T-helper 2 cell treated with Interferon-gamma antibody and Interleukin-4, amounts not matched to agents 5 μg/mL and 100 μg/mL, for 36 hours (primary cell): ENCODE measurements around the gene SPEG.

Source experiments
- DNase-seq: peaks from one replicate; pipeline ENCODE4 v3.0.0; 2021; ENCODE audit warnings: low spot score
- H3K27ac Mint-ChIP-seq: one replicate; pipeline ENCODE4 v1.8.0; 2021; ENCODE audit warnings: mild to moderate bottlenecking, mixed read lengths
- H3K27me3 Mint-ChIP-seq: one replicate; pipeline ENCODE4 v1.8.0; 2021; ENCODE audit warnings: low read depth, mixed read lengths
- H3K36me3 Mint-ChIP-seq: one replicate; pipeline ENCODE4 v1.8.0; 2021; ENCODE audit warnings: low read depth, mixed read lengths
- H3K4me1 Mint-ChIP-seq: one replicate; pipeline ENCODE4 v1.8.0; 2021; ENCODE audit warnings: low read depth, mixed read lengths
- H3K4me3 Mint-ChIP-seq: one replicate; pipeline ENCODE4 v1.8.0; 2022; ENCODE audit warnings: mild to moderate bottlenecking, moderate library complexity, mixed read lengths
- H3K9me3 Mint-ChIP-seq: one replicate; pipeline ENCODE4 v1.8.0; 2021; ENCODE audit warnings: mixed read lengths

The SPEG gene

DNA sequence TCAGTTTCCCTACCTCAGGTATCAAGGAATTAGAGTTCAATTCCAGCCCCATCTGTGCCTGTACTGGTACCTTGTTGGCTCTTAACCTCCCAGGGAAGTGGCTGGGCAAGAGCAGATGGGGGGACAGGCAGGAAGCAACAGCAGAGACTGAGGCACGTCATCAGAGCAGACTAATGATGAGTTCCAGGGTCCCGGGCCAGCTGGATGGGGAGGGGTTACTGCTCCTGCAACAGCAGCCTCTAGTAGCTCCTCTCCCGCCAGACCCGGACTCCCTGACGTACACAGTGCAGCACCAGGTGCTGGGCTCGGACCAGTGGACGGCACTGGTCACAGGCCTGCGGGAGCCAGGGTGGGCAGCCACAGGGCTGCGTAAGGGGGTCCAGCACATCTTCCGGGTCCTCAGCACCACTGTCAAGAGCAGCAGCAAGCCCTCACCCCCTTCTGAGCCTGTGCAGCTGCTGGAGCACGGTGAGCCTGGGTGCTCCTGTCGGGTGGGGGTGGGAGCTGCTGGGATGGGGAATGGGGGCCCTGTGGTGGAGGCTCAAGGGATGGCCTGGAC, 38.1 kb downstream of the SPEG start:
- Mint-ChIP-seq H3K27ac (no peak overlapping the region), H3K9me3 (no peaks in the 10 kb centered on the region), H3K27me3 (peaks cover 3% of the 10 kb centered on the region), H3K4me3 (no peak overlapping the region), H3K4me1 (no peaks in the 10 kb centered on the region), H3K36me3 (no peaks in the 10 kb centered on the region)
- no peak for DNase-seq

DNA sequence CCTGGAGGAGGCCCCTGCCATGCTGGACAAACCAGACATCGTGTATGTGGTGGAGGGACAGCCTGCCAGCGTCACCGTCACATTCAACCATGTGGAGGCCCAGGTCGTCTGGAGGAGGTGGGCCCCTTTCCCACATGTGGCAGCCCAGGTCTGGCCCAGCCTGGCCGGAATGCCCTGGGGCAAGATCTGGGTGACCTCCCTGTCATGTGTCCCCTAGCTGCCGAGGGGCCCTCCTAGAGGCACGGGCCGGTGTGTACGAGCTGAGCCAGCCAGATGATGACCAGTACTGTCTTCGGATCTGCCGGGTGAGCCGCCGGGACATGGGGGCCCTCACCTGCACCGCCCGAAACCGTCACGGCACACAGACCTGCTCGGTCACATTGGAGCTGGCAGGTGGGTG, 38.9 kb downstream of the SPEG start:
- Mint-ChIP-seq H3K4me3 (no peak overlapping the region), H3K27me3 (peaks cover 3% of the 10 kb centered on the region), H3K9me3 (no peaks in the 10 kb centered on the region), H3K27ac (no peak overlapping the region), H3K4me1 (no peaks in the 10 kb centered on the region), H3K36me3 (no peaks in the 10 kb centered on the region)
- no peak for DNase-seq

DNA sequence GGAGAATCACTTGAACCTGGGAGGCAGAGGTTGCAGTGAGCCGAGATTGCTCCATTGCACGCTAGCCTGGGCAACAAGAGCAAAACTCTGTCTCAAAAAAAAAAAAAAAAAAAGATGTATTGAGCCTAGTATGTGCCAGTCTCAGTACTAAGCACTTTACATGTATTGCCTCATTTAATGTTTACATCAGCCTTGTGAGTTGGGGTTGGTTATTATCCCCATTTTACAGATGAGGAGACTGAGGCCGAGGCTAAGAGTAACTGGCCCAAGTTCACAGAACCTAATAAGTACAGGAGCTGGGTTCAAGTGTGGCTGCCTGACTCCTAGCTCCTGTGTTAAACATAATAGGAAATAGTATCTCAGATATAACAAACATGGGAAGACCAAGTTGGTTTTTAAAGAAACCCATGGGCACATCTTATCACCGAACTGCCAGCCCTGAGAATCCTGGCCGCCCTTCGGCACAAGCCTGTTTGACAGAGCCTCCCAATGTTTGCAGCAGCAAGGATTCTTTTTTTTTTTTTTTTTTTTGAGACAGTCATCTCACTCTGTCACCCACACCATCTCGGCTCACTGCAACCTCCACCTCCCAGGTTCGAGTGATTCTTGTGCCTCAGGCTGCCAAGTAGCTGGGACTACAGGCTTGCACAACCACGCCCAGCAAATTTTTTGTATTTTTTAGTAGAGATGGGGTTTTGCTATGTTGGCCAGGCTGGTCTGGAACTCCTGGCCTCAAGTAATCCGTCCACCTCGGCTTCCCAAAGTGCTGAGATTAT, 39.8 kb downstream of the SPEG start:
- Mint-ChIP-seq H3K9me3 (no peaks in the 10 kb centered on the region), H3K4me1 (no peaks in the 10 kb centered on the region), H3K4me3 (no peak overlapping the region), H3K36me3 (no peaks in the 10 kb centered on the region), H3K27me3 (peaks cover 6% of the 10 kb centered on the region), H3K27ac (no peak overlapping the region)
- no peak for DNase-seq

DNA sequence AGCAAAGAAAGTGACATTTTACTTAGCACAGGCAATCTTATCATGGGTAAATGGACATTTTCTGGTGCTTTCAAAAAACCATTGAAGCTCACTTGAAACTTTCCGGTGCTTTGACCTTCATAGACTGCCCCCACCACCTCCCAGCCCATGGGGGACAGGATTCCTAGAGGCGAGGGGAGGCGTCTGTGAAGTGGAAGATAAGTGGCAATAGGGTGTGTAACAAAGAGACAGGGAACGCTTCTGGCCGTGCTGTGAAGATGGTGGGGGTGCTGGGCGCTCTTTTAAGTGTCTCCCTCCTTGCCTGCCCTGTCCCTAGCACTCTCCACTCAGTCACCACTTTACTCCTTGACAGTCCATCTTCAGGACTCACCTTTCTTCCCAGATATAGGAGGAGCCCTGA, 40.6 kb downstream of the SPEG start:
- Mint-ChIP-seq H3K9me3 (no peaks in the 10 kb centered on the region), H3K4me3 (no peak overlapping the region), H3K4me1 (no peaks in the 10 kb centered on the region), H3K27ac (no peak overlapping the region), H3K27me3 (peaks cover 7% of the 10 kb centered on the region), H3K36me3 (no peaks in the 10 kb centered on the region)
- DNase-seq: no peak

DNA sequence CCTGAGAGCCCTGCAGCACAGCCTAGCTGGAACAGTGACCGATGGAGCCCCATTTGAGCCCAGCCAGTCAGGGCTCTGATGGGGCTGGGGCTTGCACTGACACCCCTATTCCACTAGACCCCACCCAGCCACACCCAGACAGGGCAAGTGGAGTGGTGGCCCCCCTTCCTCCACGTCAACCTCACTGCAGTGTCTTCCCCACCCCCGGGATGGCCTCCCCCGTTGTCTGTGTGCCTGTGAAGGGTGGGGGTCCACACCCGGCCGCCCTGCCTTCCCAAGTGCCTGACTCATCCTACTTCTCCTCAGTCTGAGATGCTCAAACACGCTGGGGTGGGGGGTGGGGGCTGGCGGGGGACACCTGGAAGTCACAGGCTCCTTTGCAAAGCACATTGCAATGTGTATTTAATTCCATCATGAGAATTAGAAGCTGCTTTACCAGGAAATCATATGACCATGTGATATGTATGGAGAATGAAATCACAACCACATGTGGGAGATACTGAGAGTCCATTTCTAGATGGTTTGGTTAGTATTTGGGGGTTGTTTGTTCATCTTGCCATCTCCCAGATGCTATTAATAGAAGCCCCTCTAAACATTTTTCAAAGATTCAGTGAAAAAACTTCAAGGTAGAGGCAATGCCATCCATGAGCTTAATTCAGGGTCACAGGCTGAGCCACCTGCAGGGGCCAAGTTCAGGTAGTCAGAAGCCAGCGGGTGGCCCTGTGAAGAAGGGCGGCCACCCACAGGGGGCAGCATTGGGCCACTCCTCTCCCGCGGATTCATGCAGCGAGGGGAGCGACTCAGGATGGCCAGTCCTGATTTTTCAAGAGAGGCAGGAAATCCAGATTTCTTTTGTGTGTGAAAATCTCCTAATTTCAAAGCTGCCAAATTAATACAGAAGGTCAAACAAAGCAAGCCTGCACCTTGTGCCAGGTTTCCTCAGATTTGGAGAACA, 41.3 kb downstream of the SPEG start:
- Mint-ChIP-seq H3K4me1 (no peaks in the 10 kb centered on the region), H3K36me3 (no peaks in the 10 kb centered on the region), H3K27me3 (peaks cover 7% of the 10 kb centered on the region), H3K4me3 (no peak overlapping the region), H3K9me3 (no peaks in the 10 kb centered on the region), H3K27ac (no peak overlapping the region)
- peak; percentile 37 for DNase-seq

DNA sequence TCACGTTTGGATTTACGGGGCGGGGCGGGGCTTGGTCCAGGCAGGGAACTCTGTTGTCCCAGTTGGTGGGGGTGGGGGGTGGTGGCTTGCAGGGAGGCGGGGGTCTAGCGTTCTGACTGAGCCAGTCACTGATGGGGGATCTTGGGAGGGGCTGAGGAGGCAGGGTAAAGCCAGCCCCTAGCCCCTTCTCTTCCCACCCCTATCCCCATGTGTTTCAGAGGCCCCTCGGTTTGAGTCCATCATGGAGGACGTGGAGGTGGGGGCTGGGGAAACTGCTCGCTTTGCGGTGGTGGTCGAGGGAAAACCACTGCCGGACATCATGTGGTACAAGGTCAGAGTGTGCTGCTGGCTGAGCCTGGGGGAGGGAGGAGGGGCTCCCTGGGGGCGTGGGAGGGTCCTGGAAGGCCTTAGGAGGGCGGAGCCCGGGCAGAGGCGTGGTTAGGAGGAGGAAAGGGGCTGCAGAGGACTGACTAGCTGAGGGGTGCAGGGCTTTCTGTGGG, 42.1 kb downstream of the SPEG start:
- no peak overlapping the region for H3K4me3 Mint-ChIP-seq
- H3K27me3 Mint-ChIP-seq: peaks cover 12% of the 10 kb centered on the region

DNA sequence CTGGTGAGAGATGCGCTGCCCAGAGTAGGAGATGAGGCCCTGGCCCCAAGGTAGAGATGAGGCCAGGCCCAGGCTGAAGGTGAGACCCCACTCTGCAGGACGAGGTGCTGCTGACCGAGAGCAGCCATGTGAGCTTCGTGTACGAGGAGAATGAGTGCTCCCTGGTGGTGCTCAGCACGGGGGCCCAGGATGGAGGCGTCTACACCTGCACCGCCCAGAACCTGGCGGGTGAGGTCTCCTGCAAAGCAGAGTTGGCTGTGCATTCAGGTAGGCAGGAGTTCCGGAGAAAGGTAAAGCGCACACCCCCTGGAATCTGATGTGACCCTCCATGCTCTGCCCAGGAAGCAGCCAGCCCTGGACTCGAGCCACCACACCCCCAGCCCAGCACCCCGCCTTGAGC, 42.5 kb downstream of the SPEG start:
- Mint-ChIP-seq H3K4me1 (no peaks in the 10 kb centered on the region), H3K4me3 (no peak overlapping the region), H3K27ac (no peak overlapping the region), H3K9me3 (no peaks in the 10 kb centered on the region), H3K27me3 (peaks cover 17% of the 10 kb centered on the region), H3K36me3 (no peaks in the 10 kb centered on the region)
- no peak for DNase-seq

More for the DNA sequence above, 42.1 kb downstream of the SPEG start:
- DNase-seq: no peak
- no peaks in the 10 kb centered on the region for H3K9me3 Mint-ChIP-seq
- H3K36me3 Mint-ChIP-seq: no peaks in the 10 kb centered on the region
- no peak overlapping the region for H3K27ac Mint-ChIP-seq
- H3K4me1 Mint-ChIP-seq: no peaks in the 10 kb centered on the region

DNA sequence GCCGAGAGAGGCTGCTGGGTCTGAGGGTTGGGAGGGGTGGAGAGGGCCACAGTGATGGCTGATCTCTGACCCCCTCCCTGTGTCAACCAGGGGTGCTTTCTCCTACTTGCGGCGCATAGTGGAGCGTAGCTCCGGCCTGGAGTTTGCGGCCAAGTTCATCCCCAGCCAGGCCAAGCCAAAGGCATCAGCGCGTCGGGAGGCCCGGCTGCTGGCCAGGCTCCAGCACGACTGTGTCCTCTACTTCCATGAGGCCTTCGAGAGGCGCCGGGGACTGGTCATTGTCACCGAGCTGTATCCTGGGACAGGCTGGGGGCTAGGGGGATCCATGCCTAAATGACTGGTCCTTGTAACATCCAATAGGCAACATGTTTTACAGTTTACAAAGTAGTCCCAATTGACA, 43.2 kb downstream of the SPEG start:
- Mint-ChIP-seq H3K9me3 (no peaks in the 10 kb centered on the region), H3K27ac (no peak overlapping the region), H3K4me3 (no peak overlapping the region), H3K36me3 (no peaks in the 10 kb centered on the region), H3K27me3 (peaks cover 23% of the 10 kb centered on the region), H3K4me1 (no peaks in the 10 kb centered on the region)
- DNase-seq: no peak

DNA sequence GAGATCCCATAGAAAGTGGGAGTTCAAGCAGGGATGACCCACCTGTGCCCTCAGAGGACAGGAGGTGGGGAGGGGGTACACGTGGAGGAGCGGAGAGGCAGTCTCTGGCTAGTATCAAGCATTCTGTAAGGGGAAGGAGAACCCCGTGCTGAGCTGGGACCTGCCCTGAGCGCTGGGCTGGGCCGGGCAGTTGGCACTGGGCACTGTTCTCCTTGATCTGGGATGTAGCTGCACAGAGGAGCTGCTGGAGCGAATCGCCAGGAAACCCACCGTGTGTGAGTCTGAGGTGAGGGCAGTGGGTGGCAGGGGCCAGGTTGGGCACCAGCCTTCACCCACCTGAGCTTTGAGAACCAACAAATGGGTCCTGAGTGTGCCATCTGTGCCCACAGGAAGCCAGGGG, 44.3 kb downstream of the SPEG start:
- no peak for DNase-seq

DNA sequence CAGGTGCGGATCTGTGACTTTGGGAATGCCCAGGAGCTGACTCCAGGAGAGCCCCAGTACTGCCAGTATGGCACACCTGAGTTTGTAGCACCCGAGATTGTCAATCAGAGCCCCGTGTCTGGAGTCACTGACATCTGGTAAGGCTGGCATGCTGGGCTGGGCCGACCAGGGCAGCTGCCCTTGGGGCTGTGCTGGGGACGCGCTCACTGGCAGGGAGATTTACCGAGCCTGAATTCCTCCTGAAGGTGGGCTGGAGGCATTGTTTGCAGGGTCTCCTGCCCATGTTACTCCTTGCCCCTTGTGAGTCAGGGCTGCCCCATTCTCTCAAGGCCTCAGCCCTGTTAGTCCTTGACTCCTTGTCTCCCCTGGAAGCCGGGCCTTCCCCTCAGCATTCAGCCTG, 45.4 kb downstream of the SPEG start:
- no peaks in the 10 kb centered on the region for H3K9me3 Mint-ChIP-seq
- peaks cover 32% of the 10 kb centered on the region for H3K27me3 Mint-ChIP-seq
- DNase-seq: no peak
- H3K4me3 Mint-ChIP-seq: no peak overlapping the region
- H3K4me1 Mint-ChIP-seq: no peaks in the 10 kb centered on the region
- H3K36me3 Mint-ChIP-seq: no peaks in the 10 kb centered on the region
- H3K27ac Mint-ChIP-seq: no peak overlapping the region

More for the DNA sequence above, 44.3 kb downstream of the SPEG start:
- H3K36me3 Mint-ChIP-seq: no peaks in the 10 kb centered on the region
- H3K27me3 Mint-ChIP-seq: peaks cover 27% of the 10 kb centered on the region
- H3K9me3 Mint-ChIP-seq: no peaks in the 10 kb centered on the region
- no peak overlapping the region for H3K27ac Mint-ChIP-seq
- no peak overlapping the region for H3K4me3 Mint-ChIP-seq
- no peaks in the 10 kb centered on the region for H3K4me1 Mint-ChIP-seq

DNA sequence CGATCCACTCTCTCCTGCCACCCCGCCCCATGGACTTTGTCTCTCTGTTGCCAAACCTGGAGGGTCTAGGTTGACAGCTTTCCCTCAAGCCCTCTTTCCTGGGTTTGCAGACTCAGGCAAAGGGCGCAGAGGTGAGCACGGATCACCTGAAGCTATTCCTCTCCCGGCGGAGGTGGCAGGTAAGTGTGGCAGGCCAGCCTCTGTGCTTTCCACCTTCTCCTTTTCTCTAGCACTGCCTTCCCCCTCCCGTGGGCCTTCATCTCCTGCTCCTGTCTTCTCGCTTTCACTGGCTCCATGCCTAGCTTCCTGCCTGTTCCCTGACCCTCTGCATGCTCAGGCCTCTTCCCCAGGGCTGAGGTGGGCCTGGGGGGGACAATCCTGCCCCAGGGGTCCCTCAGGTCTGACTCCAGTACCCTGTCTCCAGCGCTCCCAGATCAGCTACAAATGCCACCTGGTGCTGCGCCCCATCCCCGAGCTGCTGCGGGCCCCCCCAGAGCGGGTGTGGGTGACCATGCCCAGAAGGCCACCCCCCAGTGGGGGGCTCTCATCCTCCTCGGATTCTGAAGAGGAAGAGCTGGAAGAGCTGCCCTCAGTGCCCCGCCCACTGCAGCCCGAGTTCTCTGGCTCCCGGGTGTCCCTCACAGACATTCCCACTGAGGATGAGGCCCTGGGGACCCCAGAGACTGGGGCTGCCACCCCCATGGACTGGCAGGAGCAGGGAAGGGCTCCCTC, 48.2 kb downstream of the SPEG start:
- no peak for DNase-seq
- no peaks in the 10 kb centered on the region for H3K4me1 Mint-ChIP-seq
- H3K4me3 Mint-ChIP-seq: no peak overlapping the region
- no peaks in the 10 kb centered on the region for H3K9me3 Mint-ChIP-seq
- no peak overlapping the region for H3K27ac Mint-ChIP-seq
- no peaks in the 10 kb centered on the region for H3K36me3 Mint-ChIP-seq
- H3K27me3 Mint-ChIP-seq: peaks cover 53% of the 10 kb centered on the region

DNA sequence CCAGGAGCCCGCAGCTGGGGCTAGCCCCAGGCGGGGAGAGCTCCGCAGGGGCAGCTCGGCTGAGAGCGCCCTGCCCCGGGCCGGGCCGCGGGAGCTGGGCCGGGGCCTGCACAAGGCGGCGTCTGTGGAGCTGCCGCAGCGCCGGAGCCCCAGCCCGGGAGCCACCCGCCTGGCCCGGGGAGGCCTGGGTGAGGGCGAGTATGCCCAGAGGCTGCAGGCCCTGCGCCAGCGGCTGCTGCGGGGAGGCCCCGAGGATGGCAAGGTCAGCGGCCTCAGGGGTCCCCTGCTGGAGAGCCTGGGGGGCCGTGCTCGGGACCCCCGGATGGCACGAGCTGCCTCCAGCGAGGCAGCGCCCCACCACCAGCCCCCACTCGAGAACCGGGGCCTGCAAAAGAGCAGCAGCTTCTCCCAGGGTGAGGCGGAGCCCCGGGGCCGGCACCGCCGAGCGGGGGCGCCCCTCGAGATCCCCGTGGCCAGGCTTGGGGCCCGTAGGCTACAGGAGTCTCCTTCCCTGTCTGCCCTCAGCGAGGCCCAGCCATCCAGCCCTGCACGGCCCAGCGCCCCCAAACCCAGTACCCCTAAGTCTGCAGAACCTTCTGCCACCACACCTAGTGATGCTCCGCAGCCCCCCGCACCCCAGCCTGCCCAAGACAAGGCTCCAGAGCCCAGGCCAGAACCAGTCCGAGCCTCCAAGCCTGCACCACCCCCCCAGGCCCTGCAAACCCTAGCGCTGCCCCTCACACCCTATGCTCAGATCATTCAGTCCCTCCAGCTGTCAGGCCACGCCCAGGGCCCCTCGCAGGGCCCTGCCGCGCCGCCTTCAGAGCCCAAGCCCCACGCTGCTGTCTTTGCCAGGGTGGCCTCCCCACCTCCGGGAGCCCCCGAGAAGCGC, 49.1 kb downstream of the SPEG start:
- no peak for DNase-seq
- H3K27me3 Mint-ChIP-seq: peaks cover 54% of the 10 kb centered on the region
- H3K4me1 Mint-ChIP-seq: no peaks in the 10 kb centered on the region
- H3K9me3 Mint-ChIP-seq: no peaks in the 10 kb centered on the region
- H3K36me3 Mint-ChIP-seq: no peaks in the 10 kb centered on the region
- no peak overlapping the region for H3K4me3 Mint-ChIP-seq
- no peak overlapping the region for H3K27ac Mint-ChIP-seq
